RWPE2 (cell line): Measurements from ENCODE around the gene CACFD1.

Source experiments
- ATAC-seq: fragments of 200-7000 bp; cut with Tn5 transposase; 3 replicates; pipeline ENCODE4 v1.9.1; 2021; ENCODE audit warnings: low read depth
- DNase-seq: peaks from one replicate; pipeline ENCODE4 v3.0.0-alpha.2; 2020; ENCODE audit warnings: low spot score
- H3K27ac ChIP-seq: fragments of 450-650 bp; 2 replicates; pipeline ENCODE4 v1.5.1; 2017; ENCODE audit warnings: mild to moderate bottlenecking; ENCODE audit not compliant: poor library complexity, severe bottlenecking
- H3K27me3 ChIP-seq: fragments of 250-450 bp; sonication (Bioruptor Pico); 2 replicates; pipeline ENCODE4 v1.5.1; 2021; ENCODE audit warnings: mild to moderate bottlenecking, moderate library complexity; ENCODE audit not compliant: insufficient read depth, poor library complexity, severe bottlenecking
- H3K36me3 ChIP-seq: fragments of 250-450 bp; sonication (Bioruptor Pico); 2 replicates; pipeline ENCODE4 v1.5.1; 2020; ENCODE audit warnings: low read depth, mild to moderate bottlenecking, moderate library complexity
- H3K4me1 ChIP-seq: fragments of 250-450 bp; sonication (Bioruptor Pico); 2 replicates; pipeline ENCODE4 v1.5.1; 2021; ENCODE audit warnings: mild to moderate bottlenecking, moderate library complexity; ENCODE audit not compliant: insufficient read depth, poor library complexity, severe bottlenecking
- H3K4me3 ChIP-seq: fragments of 250-450 bp; sonication (Bioruptor Pico); 2 replicates; pipeline ENCODE4 v1.5.1; 2021; ENCODE audit warnings: mild to moderate bottlenecking, moderate library complexity; ENCODE audit not compliant: severe bottlenecking
- H3K9me3 ChIP-seq: fragments of 250-450 bp; sonication (Bioruptor Pico); 2 replicates; pipeline ENCODE4 v1.5.1; 2021; ENCODE audit warnings: mild to moderate bottlenecking, moderate library complexity; ENCODE audit not compliant: severe bottlenecking
- TF ChIP-seq, protein P1 (sequence below): fragments of 450-650 bp; IDR thresholded peaks from one replicate; pipeline ENCODE4 v1.5.1; 2017; ENCODE audit warnings: mild to moderate bottlenecking, moderate library complexity; ENCODE audit not compliant: poor library complexity, severe bottlenecking

Gene CACFD1

DNA sequence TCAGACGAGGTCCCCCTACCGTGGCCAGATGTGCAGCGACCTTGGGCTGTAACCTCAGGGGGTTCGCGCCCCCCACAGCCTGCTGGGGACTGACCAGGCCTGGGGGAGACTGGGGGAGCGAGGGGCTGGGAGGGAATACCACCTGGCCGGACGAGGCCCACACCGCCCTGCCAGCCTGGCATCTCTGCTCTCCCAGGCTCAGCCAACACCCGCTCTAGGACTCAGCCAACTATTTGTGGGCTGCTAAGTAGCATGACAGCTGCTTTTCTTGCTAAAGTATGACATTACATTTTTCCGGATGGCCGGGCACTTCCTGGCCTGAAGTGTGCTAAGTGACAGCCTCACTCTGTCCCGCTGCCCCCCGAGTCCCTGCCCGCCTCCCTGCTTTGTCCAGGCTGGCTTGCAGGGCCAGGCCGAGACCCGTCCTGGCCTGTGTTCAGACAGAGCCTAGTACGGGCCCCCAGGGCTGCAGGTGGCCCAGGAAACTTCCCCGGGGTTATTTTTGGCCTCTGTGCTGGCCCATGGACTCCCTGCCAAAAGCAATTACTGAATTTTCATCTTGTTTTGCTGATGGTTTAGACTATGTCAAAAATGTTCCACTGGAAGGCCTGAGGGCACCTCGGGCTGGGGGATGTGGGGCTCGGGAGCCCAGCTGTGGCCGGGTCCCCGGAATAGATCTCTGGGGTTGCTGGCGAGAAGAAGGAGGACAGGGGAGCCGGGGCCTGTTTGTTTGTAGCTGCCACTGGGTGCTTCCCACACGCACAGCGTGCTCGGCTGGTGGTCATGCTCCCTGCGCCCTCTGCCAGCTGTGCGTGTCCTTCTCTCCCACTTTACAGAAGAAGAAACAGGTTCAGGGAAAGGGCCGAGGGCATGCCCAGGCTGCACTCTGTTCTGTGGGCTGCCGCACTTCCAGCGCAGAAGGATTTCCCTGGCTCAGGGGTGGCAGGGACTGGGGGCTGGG is 32.6 kb downstream of the CACFD1 start:
- Histone ChIP-seq H3K27ac (no peak overlapping the region), H3K36me3 (no peaks in the 10 kb centered on the region), H3K9me3 (no peaks in the 10 kb centered on the region), H3K4me1 (no peaks in the 10 kb centered on the region), H3K27me3 (no peaks in the 10 kb centered on the region), H3K4me3 (no peak overlapping the region)
- ATAC-seq (peak; percentile 12; the same call in 1 of the 3 replicates), DNase-seq (no peak)
- TF ChIP-seq, protein P1, sequence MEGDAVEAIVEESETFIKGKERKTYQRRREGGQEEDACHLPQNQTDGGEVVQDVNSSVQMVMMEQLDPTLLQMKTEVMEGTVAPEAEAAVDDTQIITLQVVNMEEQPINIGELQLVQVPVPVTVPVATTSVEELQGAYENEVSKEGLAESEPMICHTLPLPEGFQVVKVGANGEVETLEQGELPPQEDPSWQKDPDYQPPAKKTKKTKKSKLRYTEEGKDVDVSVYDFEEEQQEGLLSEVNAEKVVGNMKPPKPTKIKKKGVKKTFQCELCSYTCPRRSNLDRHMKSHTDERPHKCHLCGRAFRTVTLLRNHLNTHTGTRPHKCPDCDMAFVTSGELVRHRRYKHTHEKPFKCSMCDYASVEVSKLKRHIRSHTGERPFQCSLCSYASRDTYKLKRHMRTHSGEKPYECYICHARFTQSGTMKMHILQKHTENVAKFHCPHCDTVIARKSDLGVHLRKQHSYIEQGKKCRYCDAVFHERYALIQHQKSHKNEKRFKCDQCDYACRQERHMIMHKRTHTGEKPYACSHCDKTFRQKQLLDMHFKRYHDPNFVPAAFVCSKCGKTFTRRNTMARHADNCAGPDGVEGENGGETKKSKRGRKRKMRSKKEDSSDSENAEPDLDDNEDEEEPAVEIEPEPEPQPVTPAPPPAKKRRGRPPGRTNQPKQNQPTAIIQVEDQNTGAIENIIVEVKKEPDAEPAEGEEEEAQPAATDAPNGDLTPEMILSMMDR = no peak

DNA sequence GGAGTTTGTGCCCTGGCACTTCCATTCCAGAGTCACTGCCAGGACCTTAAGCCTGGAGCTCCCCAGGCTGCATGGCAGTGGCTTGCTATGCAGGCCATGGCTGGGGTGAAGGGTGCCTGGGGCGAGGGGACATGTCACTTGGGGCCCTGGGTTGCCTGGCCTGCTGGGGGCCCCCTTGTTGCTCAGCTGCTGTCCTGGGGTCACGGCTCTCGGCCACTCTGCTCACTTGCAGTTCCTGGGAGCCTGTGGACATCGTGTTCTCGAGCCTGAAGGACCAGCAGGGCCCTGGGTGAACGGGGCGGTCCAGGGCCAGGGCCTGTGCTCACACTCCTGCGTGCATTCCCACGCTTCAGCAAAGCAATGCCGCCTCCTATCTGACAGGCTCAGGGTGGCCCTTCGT is 33.6 kb downstream of the CACFD1 start:
- Histone ChIP-seq H3K27me3 (no peaks in the 10 kb centered on the region), H3K9me3 (no peaks in the 10 kb centered on the region), H3K4me1 (no peaks in the 10 kb centered on the region), H3K4me3 (no peak overlapping the region), H3K27ac (no peak overlapping the region), H3K36me3 (no peaks in the 10 kb centered on the region)
- ATAC-seq (no peak), DNase-seq (no peak)
- TF ChIP-seq, protein P1 = no peak

DNA sequence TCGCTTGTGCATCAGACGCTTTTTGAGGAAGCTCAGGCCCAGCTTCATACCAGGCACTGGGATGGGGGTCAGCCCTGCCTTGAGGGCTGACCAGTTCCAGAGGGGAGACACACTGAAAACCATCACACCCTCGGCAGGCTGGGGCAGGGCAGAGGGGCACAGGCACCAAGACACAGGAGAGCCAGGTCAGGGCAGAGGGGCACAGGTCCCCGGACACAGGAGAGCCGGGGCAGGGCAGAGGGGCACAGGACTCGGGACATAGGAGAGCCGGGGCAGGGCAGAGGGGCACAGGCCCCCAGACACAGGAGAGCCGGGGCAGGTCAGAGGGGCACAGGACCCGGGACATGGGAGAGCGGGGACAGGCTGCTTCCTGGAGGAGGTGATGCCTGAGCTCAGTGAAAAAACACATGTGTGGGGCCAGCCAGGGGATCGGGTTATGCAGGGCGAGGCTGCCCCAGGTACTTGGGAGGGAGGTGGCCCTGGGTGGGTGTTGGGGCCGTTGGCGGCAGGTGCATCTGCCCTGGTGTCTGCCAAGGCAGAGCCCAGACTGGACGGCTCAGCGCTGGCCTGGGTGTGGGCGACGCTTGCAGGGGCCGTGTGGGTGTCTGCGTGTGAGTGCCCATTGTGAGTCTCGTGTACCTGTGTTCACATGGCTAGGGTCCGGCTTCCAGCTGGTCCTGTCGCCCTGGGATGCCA is 34.2 kb downstream of the CACFD1 start:
- TF ChIP-seq, protein P1 = no peak
- Histone ChIP-seq H3K27ac (no peak overlapping the region), H3K27me3 (no peaks in the 10 kb centered on the region), H3K36me3 (no peaks in the 10 kb centered on the region), H3K4me3 (no peak overlapping the region), H3K4me1 (no peaks in the 10 kb centered on the region), H3K9me3 (no peaks in the 10 kb centered on the region)
- ATAC-seq = no peak
- DNase-seq = no peak

DNA sequence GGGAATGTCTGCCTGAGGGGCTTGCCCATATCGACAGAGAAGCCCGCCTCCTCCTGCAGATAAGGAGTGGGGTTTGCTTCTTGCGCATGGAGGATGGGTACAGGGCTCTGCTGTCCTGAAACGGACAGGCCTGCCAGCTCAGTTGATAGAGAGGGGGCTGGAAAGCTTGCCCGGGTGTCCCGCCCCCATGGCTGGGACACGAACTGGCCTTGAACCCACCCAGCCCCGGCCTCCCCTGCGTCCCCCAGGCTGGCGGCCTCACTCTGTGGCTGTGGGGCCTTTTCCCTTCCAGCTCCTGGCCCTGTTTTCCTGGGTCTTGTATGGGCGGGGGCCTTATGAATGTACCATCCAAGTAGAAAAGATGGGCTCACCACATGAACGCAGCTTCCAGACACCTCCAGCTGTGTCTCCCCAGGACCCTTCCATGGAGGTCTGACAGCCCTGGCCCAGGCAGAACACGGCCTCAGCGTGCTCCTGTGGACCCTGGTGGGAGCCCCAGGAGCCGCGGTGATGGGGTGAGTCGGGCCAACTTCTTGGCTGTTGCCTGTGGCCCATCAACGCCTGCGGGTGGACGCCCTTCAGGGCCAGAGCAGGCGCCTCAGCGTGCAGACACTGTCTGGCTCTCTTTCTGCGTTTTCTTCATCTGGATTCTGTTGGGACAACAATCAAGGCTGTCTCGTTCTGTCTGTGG is 35.0 kb downstream of the CACFD1 start:
- Histone ChIP-seq H3K27me3 (no peaks in the 10 kb centered on the region), H3K36me3 (no peaks in the 10 kb centered on the region), H3K9me3 (no peaks in the 10 kb centered on the region), H3K4me3 (no peak overlapping the region), H3K4me1 (no peaks in the 10 kb centered on the region), H3K27ac (no peak overlapping the region)
- TF ChIP-seq, protein P1 = no peak
- DNase-seq (no peak), ATAC-seq (no peak)
